Measurements from ENCODE around the gene TNS1. TPM values are rescaled to one million over a fixed set of nuclear protein-coding genes. Genes with fewer than 3 reads are reported as not detected.

The TNS1 gene
- total RNA-seq, 1 donor from 2014 or later = 227 TPM

- no peak overlapping the region for H3K4me3 Mint-ChIP-seq (ENCODE audit: unreplicated experiment)
- H3K9me3 Mint-ChIP-seq (ENCODE audit: low read depth) = no peaks in the 10 kb centered on the region
- H3K36me3 Mint-ChIP-seq (ENCODE audit: low read depth) = peaks cover 17% of the 10 kb centered on the region
- peaks cover 18% of the 10 kb centered on the region for H3K4me1 Mint-ChIP-seq (ENCODE audit: low read depth)
- no peak for DNase-seq (ENCODE audit: low spot score)
- H3K27me3 Mint-ChIP-seq (ENCODE audit: low read depth) = no peaks in the 10 kb centered on the region
- H3K27ac Mint-ChIP-seq (ENCODE audit: unreplicated experiment) = peak overlapping the region; percentile 47
- TF ChIP-seq CTCF (IDR thresholded peaks at IDR 0.05) = no peak
Observed at GRCh38 chr2:217797165-217797564, 205.6 kb downstream of the TNS1 start.

GRCh38 chr2:217795706-217796465, 206.9 kb downstream of the TNS1 start:
- H3K4me3 Mint-ChIP-seq (ENCODE audit: unreplicated experiment) = no peak overlapping the region
- peaks cover 11% of the 10 kb centered on the region for H3K36me3 Mint-ChIP-seq (ENCODE audit: low read depth)
- H3K4me1 Mint-ChIP-seq (ENCODE audit: low read depth) = peaks cover 26% of the 10 kb centered on the region
- DNase-seq (ENCODE audit: low spot score) = no peak
- H3K9me3 Mint-ChIP-seq (ENCODE audit: low read depth) = no peaks in the 10 kb centered on the region
- no peak for TF ChIP-seq CTCF (IDR thresholded peaks at IDR 0.05)
- no peak overlapping the region for H3K27ac Mint-ChIP-seq (ENCODE audit: unreplicated experiment)
- H3K27me3 Mint-ChIP-seq (ENCODE audit: low read depth) = no peaks in the 10 kb centered on the region

- no peaks in the 10 kb centered on the region for H3K9me3 Mint-ChIP-seq (ENCODE audit: low read depth)
Observed at GRCh38 chr2:217795067-217795466, 207.7 kb downstream of the TNS1 start.

GRCh38 chr2:217794133-217794986, 208.4 kb downstream of the TNS1 start:
- Mint-ChIP-seq H3K4me1 (ENCODE audit: low read depth) (peaks cover 33% of the 10 kb centered on the region), H3K4me3 (ENCODE audit: unreplicated experiment) (no peak overlapping the region), H3K27ac (ENCODE audit: unreplicated experiment) (no peak overlapping the region), H3K27me3 (ENCODE audit: low read depth) (no peaks in the 10 kb centered on the region), H3K36me3 (ENCODE audit: low read depth) (peaks cover 3% of the 10 kb centered on the region), H3K9me3 (ENCODE audit: low read depth) (no peaks in the 10 kb centered on the region)
- no peak for DNase-seq (ENCODE audit: low spot score)
- no peak for TF ChIP-seq CTCF (IDR thresholded peaks at IDR 0.05)

More at GRCh38 chr2:217795067-217795466, 207.7 kb downstream of the TNS1 start:
- Mint-ChIP-seq H3K27me3 (ENCODE audit: low read depth) (no peaks in the 10 kb centered on the region), H3K27ac (ENCODE audit: unreplicated experiment) (no peak overlapping the region), H3K4me3 (ENCODE audit: unreplicated experiment) (no peak overlapping the region), H3K36me3 (ENCODE audit: low read depth) (peaks cover 7% of the 10 kb centered on the region), H3K4me1 (ENCODE audit: low read depth) (peaks cover 33% of the 10 kb centered on the region)
- no peak for TF ChIP-seq CTCF (IDR thresholded peaks at IDR 0.05)
- DNase-seq (ENCODE audit: low spot score) = no peak

GRCh38 chr2:217793566-217794132, 209.1 kb downstream of the TNS1 start:
- Mint-ChIP-seq H3K9me3 (ENCODE audit: low read depth) (no peaks in the 10 kb centered on the region), H3K36me3 (ENCODE audit: low read depth) (no peaks in the 10 kb centered on the region), H3K27me3 (ENCODE audit: low read depth) (no peaks in the 10 kb centered on the region), H3K4me1 (ENCODE audit: low read depth) (peaks cover 33% of the 10 kb centered on the region), H3K4me3 (ENCODE audit: unreplicated experiment) (no peak overlapping the region), H3K27ac (ENCODE audit: unreplicated experiment) (peak overlapping the region; percentile 65)
- no peak for TF ChIP-seq CTCF (IDR thresholded peaks at IDR 0.05)
- no peak for DNase-seq (ENCODE audit: low spot score)
